ENCODE data around the gene RFFL. TPM values are rescaled to one million over a fixed set of nuclear protein-coding genes. Genes with fewer than 3 reads are reported as not detected.

Gene RFFL
- polyA plus RNA-seq, 2 of the 4 experiments (the other 2 are of a cell fraction), result 22.7 to 35.5 TPM

DNA sequence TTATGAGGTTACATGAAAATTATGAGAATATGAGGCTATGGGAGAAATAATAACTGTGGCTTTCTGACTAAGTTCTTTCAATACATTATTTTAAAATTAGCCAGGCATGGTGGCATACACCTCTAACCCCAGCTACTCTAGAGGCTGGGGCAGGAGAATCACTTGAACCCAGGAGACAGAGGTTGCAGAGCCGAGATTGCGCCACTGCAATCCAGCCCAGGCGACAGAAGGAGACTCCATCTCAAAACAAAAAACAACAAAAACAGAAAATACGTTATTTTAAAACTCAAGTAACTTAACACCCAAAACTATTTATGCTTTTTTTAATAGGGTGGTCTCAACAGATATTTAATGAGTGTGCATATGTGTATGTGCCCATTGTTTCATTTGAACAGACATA lies 2.4 kb upstream of the RFFL start:
- Histone ChIP-seq H3K4me1 (peaks cover 74% of the 10 kb centered on the region), H3K4me2 (peak overlapping the region; percentile 28; the same call in 2 of the 3 replicates), H3K27ac (peak overlapping the region; percentile 92 to 93), H3K4me3 (no peak overlapping the region), H3K9me3 (no peaks in the 10 kb centered on the region)
- 93% methylated on average over 4 of the region's 4 CpGs for WGBS (ENCODE audit: missing lambda C conversion rate)
- DNase-seq (ENCODE audit: low read depth in 1 of 2, low spot score in 1 of 2) (no peak), FAIRE-seq (no peak), ATAC-seq (no peak)
- CTCF ChIA-PET, result interaction anchor here (0.6 to 6.8 kb wide), 8 partner anchors 14 to 131 kb away, joined by 3 to 38 read pairs (median 3); no protein-coding TSS in a partner anchor
- TF ChIP-seq HOXB5 (CRISPR knock-in tag; IDR thresholded peaks at IDR 0.05), result no peak
- peak; percentile 10 to 53; a peak in 2 of 4 replicates for TF ChIP-seq CEBPB (IDR thresholded peaks at IDR 0.05)
- POLR2A ChIA-PET, result no interaction called here

DNA sequence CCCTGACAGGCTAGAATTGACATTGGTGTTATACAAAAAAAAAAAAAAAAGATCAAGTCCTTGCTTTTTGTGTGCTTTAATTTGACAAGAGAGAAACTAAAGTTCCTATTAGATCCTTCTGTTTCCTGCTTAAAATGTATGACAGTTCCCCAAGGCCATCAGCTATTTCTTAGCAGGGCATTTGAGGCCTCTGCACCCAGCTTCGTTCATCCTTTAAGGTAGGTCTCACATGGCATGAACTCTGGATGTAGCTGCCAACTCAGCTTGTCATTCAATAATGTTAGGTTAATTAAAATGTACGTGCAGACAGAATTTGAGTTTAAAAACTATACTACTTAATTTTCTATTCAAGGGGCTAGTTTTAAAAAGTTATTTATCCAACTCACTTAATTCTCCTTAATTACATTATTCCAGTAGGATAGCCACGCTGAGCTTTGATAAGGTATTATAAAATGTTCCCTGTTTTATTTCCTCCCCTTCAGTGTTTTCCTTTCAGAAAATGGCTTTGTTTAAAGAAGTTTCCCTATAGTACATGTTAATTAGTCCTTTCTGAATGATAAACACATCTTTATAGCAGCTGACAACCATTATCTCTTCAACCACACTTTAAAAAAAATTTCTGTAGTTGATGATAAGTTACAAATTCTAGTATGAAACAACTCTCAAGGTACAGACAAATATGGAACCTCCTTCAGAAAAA lies 1.2 kb upstream of the RFFL start:
- H3K27ac ChIP-seq, result peak overlapping the region; percentile 92 to 93
- POLR2A ChIA-PET, result interaction anchor here (1.0 to 1.9 kb wide), 5 partner anchors 10 to 25 kb away, joined by 3 to 17 read pairs (median 4); no protein-coding TSS in a partner anchor
- CTCF ChIA-PET, result interaction anchor here (0.7 to 5.2 kb wide), 17 partner anchors 9 to 522 kb away, joined by 3 to 38 read pairs (median 5); partner anchors contain the start of gene RAD51D
- peak overlapping the region; percentile 78 for H3K4me2 ChIP-seq
- ATAC-seq, result no peak
- no peak overlapping the region for H3K4me3 ChIP-seq
- H3K4me1 ChIP-seq, result peaks cover 69% of the 10 kb centered on the region
- TF ChIP-seq, protein P1, sequence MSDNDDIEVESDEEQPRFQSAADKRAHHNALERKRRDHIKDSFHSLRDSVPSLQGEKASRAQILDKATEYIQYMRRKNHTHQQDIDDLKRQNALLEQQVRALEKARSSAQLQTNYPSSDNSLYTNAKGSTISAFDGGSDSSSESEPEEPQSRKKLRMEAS (IDR thresholded peaks at IDR 0.05), result no peak
- no peak for TF ChIP-seq CEBPB (IDR thresholded peaks at IDR 0.05)
- TF ChIP-seq PHF8 (IDR thresholded peaks at IDR 0.05; ENCODE audit: borderline replicate concordance, low read depth), result no peak
- TF ChIP-seq HEYL (CRISPR knock-in tag; IDR thresholded peaks at IDR 0.05), result no peak
- no peak for TF ChIP-seq HOXB13 (CRISPR knock-in tag; IDR thresholded peaks at IDR 0.05; ENCODE audit: low read depth)
- TF ChIP-seq NPAS2 (CRISPR knock-in tag; IDR thresholded peaks at IDR 0.05; ENCODE audit: borderline replicate concordance), result no peak
- TF ChIP-seq, protein P2, sequence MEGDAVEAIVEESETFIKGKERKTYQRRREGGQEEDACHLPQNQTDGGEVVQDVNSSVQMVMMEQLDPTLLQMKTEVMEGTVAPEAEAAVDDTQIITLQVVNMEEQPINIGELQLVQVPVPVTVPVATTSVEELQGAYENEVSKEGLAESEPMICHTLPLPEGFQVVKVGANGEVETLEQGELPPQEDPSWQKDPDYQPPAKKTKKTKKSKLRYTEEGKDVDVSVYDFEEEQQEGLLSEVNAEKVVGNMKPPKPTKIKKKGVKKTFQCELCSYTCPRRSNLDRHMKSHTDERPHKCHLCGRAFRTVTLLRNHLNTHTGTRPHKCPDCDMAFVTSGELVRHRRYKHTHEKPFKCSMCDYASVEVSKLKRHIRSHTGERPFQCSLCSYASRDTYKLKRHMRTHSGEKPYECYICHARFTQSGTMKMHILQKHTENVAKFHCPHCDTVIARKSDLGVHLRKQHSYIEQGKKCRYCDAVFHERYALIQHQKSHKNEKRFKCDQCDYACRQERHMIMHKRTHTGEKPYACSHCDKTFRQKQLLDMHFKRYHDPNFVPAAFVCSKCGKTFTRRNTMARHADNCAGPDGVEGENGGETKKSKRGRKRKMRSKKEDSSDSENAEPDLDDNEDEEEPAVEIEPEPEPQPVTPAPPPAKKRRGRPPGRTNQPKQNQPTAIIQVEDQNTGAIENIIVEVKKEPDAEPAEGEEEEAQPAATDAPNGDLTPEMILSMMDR (IDR thresholded peaks at IDR 0.05), result no peak
- TF ChIP-seq, protein P3, sequence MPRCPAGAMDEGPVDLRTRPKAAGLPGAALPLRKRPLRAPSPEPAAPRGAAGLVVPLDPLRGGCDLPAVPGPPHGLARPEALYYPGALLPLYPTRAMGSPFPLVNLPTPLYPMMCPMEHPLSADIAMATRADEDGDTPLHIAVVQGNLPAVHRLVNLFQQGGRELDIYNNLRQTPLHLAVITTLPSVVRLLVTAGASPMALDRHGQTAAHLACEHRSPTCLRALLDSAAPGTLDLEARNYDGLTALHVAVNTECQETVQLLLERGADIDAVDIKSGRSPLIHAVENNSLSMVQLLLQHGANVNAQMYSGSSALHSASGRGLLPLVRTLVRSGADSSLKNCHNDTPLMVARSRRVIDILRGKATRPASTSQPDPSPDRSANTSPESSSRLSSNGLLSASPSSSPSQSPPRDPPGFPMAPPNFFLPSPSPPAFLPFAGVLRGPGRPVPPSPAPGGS (IDR thresholded peaks at IDR 0.05), result no peak
- H3K9me3 ChIP-seq, result no peaks in the 10 kb centered on the region
- no peak for FAIRE-seq
- no peak for DNase-seq (ENCODE audit: low read depth in 1 of 2, low spot score in 1 of 2)
- WGBS (ENCODE audit: missing lambda C conversion rate), result 69% methylated on average over 3 of the region's 3 CpGs

DNA sequence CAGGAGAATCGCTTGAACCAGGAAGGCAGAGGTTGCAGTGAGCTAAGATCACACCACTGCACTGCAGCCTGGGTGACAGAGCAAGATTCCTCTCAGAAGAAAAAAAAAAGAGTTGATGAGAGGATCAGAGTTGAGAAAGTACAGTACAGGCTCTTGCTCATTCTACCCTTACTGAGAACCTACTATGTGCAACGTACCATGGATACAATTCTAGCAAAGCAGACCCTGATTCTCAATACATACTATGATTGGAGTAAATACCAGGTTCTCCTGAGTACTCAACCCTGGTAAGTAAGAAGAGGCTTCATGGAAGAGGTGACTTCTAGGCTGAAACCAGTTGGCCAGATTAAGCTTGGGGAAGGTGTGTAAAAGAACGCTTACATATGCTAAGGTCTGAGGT lies 1.2 kb downstream of the RFFL start:
- CTCF ChIA-PET, result interaction anchor here (0.6 to 5.2 kb wide), 7 partner anchors 23 to 1086 kb away, joined by 3 to 38 read pairs (median 9); partner anchors contain the start of gene RAD51D
- DNase-seq (ENCODE audit: low read depth in 1 of 2, low spot score in 1 of 2) (no peak), FAIRE-seq (no peak), ATAC-seq (no peak)
- WGBS (ENCODE audit: missing lambda C conversion rate), result 93% methylated on average over 3 of the region's 3 CpGs
- POLR2A ChIA-PET, result interaction anchor here (1.5 to 1.8 kb wide), 2 partner anchors 17 to 20 kb away, joined by 5 to 10 read pairs; no protein-coding TSS in a partner anchor
- TF ChIP-seq TP53 (CRISPR knock-in tag; IDR thresholded peaks at IDR 0.05) (0 out of 2 replicates have a peak, but pooled peaks have one; percentile 44), BHLHE40 (IDR thresholded peaks at IDR 0.05; ENCODE audit: low read depth, low read length) (no peak)
- peak overlapping the region; percentile 92 to 93 for H3K27ac ChIP-seq
- H3K9me3 ChIP-seq, result no peaks in the 10 kb centered on the region
- H3K4me1 ChIP-seq, result peaks cover 50% of the 10 kb centered on the region
- H3K4me2 ChIP-seq, result peak overlapping the region; percentile 78
- peak overlapping the region; percentile 38 for H3K4me3 ChIP-seq

DNA sequence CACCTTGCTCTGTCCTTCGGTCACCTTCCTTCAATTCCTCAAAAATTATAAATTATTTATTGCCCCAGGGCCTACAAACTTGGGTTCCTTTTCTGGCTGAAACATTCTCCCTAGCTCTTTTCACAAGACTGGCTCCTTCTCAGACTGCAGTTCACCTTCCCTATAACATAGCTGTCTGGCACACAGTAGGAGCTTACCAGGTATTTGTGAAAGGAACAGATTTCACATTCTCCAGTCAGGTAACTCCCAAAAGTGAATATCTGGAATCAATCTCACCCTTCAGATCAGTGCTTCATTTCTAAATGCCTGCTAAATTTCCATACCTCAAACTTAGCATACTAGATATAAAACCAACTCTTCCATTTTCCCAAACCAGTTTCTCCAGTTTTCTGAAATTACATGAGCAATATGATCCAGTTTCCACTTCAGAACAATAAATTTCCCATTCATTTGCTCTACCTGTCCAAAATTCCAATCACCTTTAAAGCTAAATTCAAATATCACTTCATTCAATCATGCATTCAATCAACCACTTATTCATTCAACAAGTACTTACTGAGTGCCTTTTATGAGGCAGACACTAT lies 6.1 kb downstream of the RFFL start:
- ATAC-seq (no peak), FAIRE-seq (no peak), DNase-seq (ENCODE audit: low read depth in 1 of 2, low spot score in 1 of 2) (no peak)
- CTCF ChIA-PET, result interaction anchor here (0.6 to 2.5 kb wide), 5 partner anchors 20 to 62 kb away, joined by 3 to 13 read pairs (median 6); partner anchors contain the start of gene RAD51D
- 100% methylated on average over 1 of the region's 1 CpG for WGBS (ENCODE audit: missing lambda C conversion rate)
- peaks cover 20% of the 10 kb centered on the region for H3K4me1 ChIP-seq
- H3K9me3 ChIP-seq, result no peaks in the 10 kb centered on the region
- no peak overlapping the region for H3K4me3 ChIP-seq
- POLR2A ChIA-PET, result no interaction called here
- 0 out of 6 replicates have a peak overlapping the region, but pooled peaks of 1 of the 2 experiments have one; percentile 0 for H3K27ac ChIP-seq
- no peak overlapping the region for H3K4me2 ChIP-seq
- TF ChIP-seq RFX5 (IDR thresholded peaks at IDR 0.05) (no peak), EP300 (IDR thresholded peaks at IDR 0.05) (no peak), CBX2 (IDR thresholded peaks at IDR 0.05; ENCODE audit: borderline replicate concordance, low read depth) (no peak), NPAS2 (CRISPR knock-in tag; IDR thresholded peaks at IDR 0.05; ENCODE audit: borderline replicate concordance) (no peak), MYC (IDR thresholded peaks at IDR 0.05; ENCODE audit: borderline replicate concordance, low read length) (no peak), EHMT2 (IDR thresholded peaks at IDR 0.05; ENCODE audit: low read depth) (no peak)
- TF ChIP-seq, protein P4, sequence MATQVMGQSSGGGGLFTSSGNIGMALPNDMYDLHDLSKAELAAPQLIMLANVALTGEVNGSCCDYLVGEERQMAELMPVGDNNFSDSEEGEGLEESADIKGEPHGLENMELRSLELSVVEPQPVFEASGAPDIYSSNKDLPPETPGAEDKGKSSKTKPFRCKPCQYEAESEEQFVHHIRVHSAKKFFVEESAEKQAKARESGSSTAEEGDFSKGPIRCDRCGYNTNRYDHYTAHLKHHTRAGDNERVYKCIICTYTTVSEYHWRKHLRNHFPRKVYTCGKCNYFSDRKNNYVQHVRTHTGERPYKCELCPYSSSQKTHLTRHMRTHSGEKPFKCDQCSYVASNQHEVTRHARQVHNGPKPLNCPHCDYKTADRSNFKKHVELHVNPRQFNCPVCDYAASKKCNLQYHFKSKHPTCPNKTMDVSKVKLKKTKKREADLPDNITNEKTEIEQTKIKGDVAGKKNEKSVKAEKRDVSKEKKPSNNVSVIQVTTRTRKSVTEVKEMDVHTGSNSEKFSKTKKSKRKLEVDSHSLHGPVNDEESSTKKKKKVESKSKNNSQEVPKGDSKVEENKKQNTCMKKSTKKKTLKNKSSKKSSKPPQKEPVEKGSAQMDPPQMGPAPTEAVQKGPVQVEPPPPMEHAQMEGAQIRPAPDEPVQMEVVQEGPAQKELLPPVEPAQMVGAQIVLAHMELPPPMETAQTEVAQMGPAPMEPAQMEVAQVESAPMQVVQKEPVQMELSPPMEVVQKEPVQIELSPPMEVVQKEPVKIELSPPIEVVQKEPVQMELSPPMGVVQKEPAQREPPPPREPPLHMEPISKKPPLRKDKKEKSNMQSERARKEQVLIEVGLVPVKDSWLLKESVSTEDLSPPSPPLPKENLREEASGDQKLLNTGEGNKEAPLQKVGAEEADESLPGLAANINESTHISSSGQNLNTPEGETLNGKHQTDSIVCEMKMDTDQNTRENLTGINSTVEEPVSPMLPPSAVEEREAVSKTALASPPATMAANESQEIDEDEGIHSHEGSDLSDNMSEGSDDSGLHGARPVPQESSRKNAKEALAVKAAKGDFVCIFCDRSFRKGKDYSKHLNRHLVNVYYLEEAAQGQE (IDR thresholded peaks at IDR 0.05), result no peak
- TF ChIP-seq, protein P5, sequence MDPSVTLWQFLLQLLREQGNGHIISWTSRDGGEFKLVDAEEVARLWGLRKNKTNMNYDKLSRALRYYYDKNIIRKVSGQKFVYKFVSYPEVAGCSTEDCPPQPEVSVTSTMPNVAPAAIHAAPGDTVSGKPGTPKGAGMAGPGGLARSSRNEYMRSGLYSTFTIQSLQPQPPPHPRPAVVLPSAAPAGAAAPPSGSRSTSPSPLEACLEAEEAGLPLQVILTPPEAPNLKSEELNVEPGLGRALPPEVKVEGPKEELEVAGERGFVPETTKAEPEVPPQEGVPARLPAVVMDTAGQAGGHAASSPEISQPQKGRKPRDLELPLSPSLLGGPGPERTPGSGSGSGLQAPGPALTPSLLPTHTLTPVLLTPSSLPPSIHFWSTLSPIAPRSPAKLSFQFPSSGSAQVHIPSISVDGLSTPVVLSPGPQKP (IDR thresholded peaks at IDR 0.05; ENCODE audit: low read depth, low read length), result no peak
